C4-2B (cell line): ENCODE measurements around the gene AP1G2.
"Not testable (repeated sequence)": the region's sequence is repeated elsewhere in the genome, so short reads cannot be mapped to it uniquely, and the experiment has no call there.

Source experiments
- H3K27ac ChIP-seq: fragments of 450-650 bp; 2 replicates; pipeline ENCODE4 v1.5.1; 2017
- ZFX ChIP-seq: fragments of 450-650 bp; IDR thresholded peaks from 2 replicates; pipeline ENCODE4 v1.6.1; 2017
- TF ChIP-seq, protein P1 (sequence below): fragments of 450-650 bp; conservative IDR thresholded peaks from 2 replicates; pipeline ENCODE4 v1.5.1; 2017; ENCODE audit warnings: mild to moderate bottlenecking

Gene AP1G2

GRCh38 chr14:23543403-23543802 lies 24.2 kb downstream of the AP1G2 start:
- H3K27ac ChIP-seq = no peak overlapping the region
- no peak for TF ChIP-seq ZFX
- TF ChIP-seq, protein P1, sequence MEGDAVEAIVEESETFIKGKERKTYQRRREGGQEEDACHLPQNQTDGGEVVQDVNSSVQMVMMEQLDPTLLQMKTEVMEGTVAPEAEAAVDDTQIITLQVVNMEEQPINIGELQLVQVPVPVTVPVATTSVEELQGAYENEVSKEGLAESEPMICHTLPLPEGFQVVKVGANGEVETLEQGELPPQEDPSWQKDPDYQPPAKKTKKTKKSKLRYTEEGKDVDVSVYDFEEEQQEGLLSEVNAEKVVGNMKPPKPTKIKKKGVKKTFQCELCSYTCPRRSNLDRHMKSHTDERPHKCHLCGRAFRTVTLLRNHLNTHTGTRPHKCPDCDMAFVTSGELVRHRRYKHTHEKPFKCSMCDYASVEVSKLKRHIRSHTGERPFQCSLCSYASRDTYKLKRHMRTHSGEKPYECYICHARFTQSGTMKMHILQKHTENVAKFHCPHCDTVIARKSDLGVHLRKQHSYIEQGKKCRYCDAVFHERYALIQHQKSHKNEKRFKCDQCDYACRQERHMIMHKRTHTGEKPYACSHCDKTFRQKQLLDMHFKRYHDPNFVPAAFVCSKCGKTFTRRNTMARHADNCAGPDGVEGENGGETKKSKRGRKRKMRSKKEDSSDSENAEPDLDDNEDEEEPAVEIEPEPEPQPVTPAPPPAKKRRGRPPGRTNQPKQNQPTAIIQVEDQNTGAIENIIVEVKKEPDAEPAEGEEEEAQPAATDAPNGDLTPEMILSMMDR = no peak

GRCh38 chr14:23542261-23542660 lies 25.3 kb downstream of the AP1G2 start:
- no peak overlapping the region for H3K27ac ChIP-seq
- TF ChIP-seq, protein P1 = no peak
- TF ChIP-seq ZFX = no peak

GRCh38 chr14:23540141-23540469 lies 27.5 kb downstream of the AP1G2 start:
- TF ChIP-seq, protein P1 = no peak
- TF ChIP-seq ZFX = no peak
- H3K27ac ChIP-seq = no peak overlapping the region

DNA sequence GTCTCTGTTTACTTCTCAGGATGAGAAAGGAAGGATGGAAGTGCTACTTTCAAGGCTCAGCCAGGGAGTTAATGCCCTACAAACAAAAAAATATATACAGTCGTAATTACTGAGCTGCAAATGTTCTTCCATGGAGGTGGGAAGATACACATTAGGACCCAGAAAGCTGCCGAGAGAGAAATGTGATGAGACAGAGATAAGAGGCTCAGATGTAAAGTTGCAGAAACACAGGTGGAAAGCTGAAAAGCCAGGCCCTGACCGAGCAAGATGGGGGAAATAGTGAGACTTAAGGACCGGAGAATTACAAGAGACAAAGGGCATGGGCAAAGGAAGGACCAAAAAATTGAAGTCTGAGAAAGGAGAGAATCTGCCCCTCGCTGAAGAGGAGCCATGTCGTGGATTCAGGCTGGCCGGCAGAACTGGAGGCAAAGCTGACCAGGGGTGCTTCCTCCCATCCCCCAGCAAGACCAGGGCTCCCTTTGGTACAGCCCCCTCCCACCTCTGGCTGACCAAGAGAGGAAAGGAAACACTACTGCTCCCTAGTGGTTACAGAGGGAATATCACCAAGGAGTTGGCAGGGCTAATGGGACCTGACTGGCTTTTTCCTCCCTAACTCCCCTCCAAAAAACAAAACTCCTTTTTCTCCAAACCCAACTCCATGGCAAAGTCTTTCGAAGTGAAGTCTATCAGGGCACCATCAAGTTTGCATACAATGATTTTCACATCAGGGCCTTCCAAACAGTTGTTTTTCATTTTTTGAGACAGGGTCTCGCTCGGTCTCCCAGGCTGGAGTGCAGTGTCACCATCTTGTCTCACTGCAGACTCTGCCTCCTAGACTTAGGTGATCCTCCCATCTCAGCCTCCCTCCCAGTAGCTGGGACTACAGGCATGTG lies 28.1 kb downstream of the AP1G2 start:
- TF ChIP-seq, protein P1 = peak; percentile 80
- TF ChIP-seq ZFX = no peak
- H3K27ac ChIP-seq = no peak overlapping the region

DNA sequence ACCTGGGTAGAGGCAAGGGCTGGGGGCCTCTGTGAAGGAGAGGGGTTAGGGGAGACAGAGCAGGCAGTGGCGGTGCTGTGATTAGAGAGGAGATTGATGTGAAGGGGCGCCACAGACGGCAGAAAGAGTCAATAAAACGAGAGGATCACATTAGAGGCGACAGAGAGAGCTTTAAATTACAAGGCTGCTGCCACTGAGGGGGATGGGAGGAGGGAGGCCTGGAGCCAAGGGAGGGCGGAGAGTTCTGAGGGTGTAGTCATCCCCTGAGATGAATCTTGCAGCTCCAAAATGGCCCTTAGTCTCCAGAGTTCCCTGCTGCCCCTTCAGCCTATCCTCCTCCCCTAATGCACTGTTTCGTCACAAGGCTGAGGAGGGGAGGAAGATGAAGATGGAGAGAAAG lies 28.8 kb downstream of the AP1G2 start:
- no peak overlapping the region for H3K27ac ChIP-seq
- TF ChIP-seq, protein P1 = no peak
- no peak for TF ChIP-seq ZFX

GRCh38 chr14:23538050-23538718 lies 29.4 kb downstream of the AP1G2 start:
- H3K27ac ChIP-seq = no peak overlapping the region
- no peak for TF ChIP-seq ZFX
- TF ChIP-seq, protein P1 = no peak

DNA sequence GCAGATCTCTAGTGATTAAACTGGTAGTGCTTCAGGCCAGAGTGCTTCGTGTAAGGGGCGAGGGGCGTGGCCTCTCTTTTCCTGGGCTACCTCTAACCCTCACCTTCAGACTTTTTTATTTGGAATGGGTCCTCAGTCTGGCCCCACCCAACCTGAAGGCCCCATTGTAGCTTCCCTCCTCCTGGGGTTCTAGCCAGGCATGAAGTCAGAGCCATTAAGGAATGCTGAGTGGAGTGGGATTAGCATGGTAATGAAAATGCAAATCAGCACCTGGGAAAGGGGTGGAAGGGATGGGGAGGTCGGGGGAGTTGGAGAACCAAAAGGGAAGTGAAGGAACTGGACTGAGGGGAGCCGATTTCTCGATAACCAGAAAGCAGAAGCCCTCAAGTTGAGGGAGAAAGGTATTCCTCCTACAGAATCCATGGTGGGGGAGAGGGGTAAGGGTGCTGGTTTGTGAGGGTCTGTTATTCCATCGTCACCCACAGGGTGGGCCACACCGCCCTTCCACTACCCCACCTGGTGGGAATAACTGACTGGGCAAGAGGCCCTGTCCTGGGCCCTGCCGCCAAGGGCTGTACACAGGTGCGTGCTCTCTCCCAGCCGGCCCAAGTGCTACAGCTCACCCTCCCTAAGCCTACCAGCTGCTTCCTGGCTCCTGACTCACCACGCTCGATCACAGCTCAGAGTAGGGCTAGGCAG lies 30.1 kb downstream of the AP1G2 start:
- no peak for TF ChIP-seq ZFX
- TF ChIP-seq, protein P1 = no peak
- no peak overlapping the region for H3K27ac ChIP-seq

- not testable (repeated sequence) for H3K27ac ChIP-seq
These were observed 30.7 kb downstream of the AP1G2 start for GRCh38 chr14:23536906-23537305.
